NCI-H748 (cell line): ENCODE measurements around the gene HARS1.
"Not testable (repeated sequence)": the region's sequence is repeated elsewhere in the genome, so short reads cannot be mapped to it uniquely, and the experiment has no call there.

Source experiments
- DNase-seq: peaks from one replicate; lab custom pipeline; 2025; ENCODE audit not compliant: unreplicated experiment; lab: John Stamatoyannopoulos, UW

The HARS1 gene

DNA sequence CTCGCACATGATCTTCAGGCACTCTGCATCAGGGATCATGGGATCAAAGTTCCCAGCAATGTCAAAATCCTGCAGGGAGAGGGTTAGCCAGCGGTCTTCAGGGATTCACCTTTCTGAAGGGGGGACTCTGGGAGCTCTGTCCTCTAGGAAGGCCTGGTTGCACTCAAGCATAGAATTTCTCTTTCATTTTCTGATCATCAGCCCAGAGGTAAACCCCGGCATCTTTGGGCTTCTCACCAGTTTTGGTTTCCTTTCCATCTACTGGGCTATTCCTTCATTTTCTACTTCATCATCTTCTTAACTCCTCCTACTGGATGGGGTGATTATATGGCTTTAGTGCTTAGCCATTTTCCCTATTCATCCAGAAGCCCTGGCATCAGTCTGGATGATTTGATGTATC lies 13.2 kb downstream of the HARS1 start:
- no peak for DNase-seq

DNA sequence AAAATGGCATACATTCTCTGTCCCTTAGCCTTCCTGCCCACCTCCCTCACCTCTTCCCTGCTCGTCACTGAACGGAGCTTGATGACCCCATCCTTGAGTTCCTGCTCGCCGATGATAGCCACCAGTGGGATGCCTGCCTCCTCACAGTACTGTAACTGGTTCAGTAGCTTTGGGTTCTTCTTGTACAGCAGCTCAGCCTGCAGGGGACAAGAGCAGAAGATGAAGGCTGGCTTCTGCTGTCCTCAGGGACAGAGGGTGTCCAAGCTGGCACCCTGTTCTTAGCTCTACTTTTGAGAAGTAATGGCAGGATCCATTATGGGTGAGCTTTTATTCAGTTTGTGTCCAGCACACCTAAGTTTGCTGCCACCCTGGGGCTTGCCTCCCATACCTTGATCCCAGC lies 16.5 kb downstream of the HARS1 start:
- DNase-seq, result no peak

DNA sequence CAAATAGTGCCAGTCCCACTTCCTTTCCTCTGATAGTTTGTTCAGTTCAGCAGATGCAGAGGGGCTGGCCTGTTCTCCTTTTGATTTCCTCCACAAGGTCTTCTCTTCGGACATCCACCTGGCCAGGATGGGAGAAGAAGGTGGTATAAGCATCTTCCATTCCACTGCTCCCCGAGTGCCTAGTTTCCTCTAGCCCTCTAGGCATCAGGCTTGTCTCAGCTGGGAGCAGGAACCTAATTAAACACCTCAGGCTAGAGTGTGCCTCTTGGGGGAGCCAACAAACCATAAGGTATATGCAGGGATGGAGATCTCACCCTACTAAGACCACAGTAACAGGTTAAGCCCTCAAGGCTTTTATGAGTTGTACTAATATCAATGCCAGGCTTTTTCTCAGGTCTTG lies 17.0 kb downstream of the HARS1 start:
- DNase-seq, result no peak

DNA sequence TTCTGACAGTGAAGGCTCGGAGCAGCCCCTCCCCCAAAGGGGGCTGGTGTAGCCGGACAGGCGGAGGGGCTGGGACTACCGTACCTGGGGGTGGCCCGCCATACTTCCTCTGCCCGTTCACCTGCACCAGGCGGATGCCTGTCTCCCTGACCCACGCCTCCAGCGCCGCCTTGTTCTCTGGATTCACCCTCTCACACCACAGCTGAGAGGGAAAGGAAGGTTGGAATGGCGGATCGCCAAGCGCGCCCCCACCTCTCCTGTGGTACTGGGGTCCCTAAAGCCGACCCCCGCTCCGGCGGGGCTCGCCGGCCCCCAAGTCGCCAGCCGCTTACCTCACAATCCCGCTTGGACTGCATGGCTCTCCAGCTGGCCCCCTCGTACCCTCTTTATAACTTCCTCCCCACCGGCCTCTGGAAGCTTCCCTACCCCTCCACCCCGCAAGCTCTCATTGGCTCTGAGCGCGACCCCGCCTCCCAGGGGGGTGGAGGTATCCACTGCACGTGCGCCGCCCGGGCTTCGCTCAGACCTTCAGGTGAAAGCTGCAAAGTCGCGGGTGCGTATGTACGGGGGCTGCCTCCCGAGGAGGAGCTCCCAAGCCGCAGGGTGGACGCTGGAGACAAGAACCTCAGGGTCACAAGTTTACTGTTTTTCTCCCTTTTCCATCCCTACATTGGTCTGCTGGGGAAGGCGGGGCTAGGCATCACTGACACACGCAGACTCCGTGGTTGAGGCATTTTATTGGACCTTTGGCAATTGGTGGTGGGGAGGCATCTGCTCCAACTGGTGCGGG lies 17.8 kb downstream of the HARS1 start, which contains the start of gene DND1:
Gene DND1, minus strand, starts transcription at position 390 of the 790 bp plus-strand sequence. Its CDS starts 34 bp downstream, at position 356.
- no peak for DNase-seq

DNA sequence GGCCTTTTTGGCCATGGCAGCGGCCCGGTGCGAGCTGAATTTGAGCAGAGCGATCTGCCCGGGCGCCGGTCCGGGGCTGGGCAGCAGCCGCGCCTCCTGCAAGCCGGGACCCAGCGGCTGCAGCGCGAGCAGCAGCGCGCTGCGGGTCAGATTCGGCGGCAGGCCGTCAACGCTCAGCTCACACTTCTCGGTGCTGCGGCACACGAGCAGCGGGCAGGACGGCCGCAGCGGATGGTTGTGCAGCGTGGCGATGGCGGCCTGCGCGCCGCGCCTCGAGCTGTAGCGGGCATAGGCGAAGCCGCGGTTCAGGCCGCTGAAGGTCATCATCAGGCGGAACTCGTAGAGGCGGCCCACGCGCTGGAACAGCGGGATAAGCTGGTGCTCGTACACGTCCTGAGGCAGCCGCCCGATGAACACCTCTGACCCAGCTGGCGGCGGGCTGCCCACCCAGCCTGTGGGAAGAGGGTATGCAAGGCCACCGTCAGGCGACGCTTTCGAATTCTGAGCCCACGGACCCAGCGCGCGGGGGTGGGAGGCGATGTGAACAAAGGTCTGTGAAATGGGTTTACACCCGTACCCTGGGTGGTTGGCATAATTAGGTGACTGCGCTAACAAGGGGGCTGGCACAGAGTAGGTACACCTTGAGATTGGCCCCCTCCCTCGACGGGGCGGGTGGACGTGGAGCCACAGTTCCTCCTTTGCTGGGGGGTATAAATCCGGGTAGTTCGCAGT lies 18.5 kb downstream of the HARS1 start:
- no peak for DNase-seq

DNA sequence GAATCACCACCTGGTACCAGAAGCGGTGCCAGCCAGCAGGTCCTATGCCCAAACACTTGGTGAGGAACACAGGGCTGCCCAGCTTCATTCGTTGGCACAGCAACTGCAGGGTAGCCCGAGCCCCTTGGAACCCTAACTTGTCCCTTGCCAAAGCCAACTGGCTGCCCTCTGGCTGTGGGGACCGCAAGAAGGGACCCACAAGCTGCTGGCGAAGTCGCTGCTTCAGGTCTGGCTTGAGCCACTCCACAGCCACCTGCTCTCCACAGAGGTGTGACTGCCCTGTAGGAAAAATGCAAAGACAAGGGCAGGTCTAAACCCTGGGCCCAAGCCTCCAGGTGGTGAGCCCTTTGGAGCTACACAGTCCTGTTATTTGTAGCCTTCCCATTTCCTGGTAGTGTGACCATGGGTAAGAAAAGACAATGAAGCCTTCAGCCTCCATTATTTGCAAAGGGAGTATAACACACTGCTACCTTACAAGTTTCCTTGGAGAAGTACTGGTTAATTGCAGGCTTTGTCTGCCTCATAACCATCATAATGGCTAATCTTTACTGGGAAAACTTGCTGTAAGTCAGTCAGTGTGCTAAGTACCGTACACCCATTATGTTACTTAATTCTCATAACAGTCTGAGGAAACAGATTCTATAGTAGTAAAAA lies 19.6 kb downstream of the HARS1 start:
- no peak for DNase-seq

DNA sequence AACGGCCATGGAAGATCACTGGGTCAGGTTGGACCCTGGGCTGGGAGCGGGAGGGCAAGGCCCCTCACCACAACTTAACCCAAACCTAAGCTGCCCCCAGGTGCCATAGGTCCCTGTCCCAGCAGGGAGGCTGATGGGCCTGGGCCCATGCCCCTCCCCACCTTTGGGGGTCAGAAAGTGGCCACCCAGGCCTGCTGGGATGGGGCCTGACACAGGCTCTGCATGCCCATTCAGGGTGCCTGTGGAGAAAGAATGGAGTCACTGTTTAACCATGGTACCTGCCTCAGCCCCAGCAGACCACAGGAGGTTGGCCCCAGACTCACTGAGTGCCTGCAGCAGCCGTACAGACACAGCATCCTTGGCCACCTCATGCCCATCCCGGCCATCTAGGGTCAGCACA lies 20.1 kb downstream of the HARS1 start:
- DNase-seq, result not testable (repeated sequence)

DNA sequence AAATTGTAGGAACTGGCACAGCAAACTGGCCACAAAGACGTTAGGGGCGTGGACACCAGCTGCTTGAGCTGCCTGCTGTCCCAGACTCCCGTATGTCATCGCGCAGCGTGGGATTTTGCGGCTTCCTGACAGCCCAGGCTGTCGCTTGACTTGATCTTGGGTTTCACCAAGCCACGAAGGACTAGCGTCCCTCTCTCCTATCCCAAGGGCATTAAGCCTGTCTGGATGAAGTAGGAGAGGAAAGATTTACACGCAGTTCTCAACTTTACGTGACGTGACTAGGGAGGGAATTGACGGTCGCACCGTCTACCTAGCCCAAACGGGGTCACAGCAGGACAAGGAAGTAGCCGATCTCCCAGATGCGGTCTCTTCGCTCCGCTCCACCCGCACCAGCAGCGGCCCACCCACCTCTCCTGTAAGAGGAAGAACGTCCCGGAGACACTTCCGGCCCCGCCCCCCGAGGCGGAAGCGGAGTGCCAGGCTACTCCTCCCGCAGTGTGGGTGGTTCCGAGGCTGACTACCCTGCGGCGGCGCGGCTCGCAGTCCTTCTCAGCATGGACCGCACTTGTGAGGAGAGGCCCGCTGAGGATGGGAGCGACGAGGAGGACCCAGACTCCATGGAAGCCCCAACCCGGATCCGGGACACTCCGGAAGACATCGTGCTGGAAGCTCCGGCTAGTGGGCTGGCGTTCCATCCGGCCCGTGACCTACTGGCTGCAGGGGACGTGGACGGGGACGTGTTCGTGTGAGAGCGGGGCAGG lies 26.6 kb downstream of the HARS1 start, which contains the start of gene WDR55:
Gene WDR55, plus strand, starts transcription at position 546 of the 761 bp plus-strand sequence. Its CDS starts 9 bp downstream, at position 555.
- peak; percentile 96 for DNase-seq

DNA sequence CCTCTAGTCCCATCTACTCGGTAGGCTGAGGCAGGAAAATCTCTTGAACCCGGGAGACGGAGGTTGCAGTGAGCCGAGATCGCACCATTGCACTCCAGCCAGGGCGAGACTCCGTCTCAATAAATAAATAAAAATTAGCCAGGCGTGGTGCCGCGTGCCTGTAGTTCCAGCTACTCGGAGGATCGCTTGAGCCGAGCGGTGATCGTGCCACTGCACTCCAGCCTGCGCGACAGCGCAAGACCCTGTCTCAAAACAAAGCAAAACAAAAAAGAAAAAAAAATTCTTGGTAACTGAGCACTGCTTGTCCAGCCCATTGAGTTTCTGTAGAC lies 27.2 kb downstream of the HARS1 start:
- DNase-seq, result no peak

DNA sequence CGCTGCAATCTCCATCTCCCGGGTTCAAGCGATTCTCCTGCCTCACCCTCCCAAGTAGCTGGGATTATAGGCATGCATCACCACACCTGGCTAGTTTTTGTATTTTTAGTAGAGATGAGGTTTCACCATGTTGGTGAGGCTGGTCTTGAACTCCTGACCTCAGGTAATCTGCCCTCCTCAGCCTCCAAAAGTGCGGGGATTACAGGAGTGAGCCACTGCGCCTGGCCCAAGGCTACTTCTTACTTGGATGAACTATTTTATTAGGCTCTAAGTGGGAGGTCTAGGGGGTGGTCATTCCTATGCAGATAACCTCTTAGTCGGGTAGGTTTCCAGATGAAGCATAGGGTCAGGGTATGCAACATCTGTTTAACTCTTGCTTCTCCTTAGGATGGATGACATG lies 30.8 kb downstream of the HARS1 start:
- DNase-seq, result not testable (repeated sequence)

DNA sequence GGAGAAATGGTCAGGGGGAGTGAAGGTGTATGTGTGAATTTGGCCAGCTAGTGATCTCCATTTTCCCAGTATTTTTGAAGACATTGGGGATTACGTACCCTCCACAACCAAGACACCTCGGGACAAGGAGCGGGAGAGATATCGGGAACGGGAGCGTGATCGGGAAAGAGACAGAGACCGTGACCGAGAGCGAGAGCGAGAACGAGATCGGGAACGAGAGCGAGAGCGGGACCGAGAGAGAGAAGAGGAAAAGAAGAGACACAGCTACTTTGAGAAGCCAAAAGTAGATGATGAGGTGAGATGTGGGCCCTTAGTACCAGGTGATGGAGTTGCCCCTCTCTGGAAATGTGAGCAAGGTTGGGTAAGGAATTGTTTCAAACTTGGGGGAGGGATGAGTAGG lies 32.3 kb downstream of the HARS1 start:
- no peak for DNase-seq

DNA sequence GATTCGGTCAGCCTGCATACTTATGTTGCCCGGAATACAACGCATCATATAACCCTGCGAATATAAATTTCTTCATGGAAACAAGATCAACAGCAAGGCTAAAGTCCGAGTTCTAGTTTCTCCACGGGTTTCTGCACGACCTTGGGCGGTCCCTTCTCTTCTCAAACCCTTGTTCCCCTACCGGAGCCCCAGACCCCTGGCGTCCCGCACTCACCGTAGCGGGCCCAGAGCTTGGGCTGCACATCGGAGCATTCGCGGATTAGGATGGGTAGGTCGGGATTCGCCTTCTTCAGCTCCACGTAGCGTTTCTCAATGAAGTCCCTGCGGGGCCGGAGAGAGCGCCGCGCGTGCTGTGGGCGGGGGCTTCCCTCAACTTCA lies 44.1 kb downstream of the HARS1 start:
- DNase-seq, result no peak

DNA sequence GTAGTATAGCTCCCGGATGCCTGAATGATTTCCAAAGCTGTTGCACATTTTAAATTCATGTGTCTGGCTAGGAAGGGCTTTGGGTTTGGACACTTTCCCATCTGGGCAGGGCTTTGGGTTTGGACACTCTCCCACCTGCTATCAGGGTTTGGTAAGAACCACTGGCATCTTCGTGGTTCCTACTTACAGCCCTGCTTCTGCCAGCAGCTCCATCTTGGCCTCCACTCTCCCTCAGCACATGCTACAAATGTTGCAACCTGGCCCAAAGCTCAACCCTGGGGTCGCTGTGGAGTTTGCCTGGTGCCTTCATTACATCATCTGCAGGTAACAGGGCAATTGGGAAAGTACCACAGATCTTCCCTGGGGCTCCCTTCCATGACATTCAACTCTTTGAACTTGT lies 48.5 kb downstream of the HARS1 start:
- no peak for DNase-seq

DNA sequence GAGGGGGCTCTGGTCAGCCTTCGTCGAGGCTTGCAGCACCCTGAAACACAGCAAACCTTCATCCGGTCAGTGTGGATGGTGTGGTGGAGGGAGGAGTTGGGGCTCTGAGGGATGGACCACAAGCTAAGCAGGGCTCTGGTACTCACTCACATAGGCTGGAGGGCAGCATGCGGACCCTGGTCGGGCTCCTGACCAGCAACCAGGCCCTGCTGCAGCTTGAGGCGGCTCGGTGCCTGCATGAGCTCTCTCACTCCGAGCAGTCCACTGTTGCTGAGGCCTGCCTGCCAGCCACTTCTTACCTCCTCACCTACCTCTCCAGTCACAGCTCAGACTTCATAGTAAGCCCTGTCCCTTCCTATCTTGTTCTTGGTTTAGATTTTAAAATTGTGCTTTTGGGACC lies 49.5 kb downstream of the HARS1 start:
- no peak for DNase-seq

DNA sequence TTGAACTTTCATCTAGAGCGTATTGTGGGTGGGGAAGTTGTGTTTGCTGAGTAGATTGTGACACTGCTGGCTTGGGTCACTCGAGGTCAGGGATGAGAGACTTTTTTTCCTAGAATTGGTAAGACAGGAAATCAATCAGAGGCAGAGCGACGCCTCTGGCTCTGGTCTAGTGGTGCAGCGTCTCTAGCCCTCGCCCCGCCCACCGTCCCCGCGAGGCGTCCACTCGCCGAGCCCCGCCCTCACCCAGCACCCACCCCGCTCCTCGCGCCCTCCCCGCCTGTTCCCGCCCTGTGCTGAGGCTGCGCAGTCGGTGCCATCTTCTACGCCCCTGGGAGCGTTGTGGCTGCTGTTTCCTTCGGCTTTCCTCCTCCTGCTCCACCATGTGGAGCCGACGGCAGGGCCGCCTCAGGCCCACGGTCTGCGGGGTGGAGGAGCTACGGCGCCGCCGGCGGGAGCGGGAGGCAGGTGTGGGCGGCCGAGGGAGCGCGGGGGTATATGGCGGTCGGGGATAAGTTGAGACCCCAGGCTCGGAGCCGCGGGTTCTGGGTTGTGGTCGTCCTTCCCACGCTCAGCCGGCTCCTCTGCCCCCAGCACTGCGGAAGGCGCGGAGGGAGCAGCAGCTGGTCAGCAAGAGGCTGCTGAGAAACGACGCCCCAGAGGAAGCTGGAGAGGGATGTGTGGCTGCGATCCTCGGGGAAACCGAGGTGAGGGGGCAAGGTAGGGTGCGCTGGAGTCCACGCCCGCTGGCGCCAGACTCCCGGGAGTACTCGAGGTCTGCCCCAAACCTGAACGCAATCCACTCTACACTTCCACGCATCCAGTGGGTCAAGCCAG lies 51.8 kb downstream of the HARS1 start, which contains the start of gene TMCO6:
Gene TMCO6, plus strand, starts transcription at position 304 of the 834 bp plus-strand sequence. Its CDS starts 77 bp downstream, at position 381.
- peak; percentile 96 for DNase-seq

DNA sequence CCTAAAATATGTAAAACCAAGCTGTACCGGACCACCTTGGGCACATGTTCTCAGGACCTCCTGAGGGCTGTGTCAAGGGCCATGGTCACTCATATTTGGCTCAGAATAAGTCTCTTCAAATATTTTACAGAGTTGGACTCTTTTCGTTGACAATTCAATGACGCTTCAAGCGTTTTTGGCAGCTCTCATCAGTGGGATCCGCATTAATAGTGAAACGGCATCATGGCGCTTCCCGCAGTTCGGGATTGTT lies 52.3 kb downstream of the HARS1 start:
- not testable (repeated sequence) for DNase-seq

DNA sequence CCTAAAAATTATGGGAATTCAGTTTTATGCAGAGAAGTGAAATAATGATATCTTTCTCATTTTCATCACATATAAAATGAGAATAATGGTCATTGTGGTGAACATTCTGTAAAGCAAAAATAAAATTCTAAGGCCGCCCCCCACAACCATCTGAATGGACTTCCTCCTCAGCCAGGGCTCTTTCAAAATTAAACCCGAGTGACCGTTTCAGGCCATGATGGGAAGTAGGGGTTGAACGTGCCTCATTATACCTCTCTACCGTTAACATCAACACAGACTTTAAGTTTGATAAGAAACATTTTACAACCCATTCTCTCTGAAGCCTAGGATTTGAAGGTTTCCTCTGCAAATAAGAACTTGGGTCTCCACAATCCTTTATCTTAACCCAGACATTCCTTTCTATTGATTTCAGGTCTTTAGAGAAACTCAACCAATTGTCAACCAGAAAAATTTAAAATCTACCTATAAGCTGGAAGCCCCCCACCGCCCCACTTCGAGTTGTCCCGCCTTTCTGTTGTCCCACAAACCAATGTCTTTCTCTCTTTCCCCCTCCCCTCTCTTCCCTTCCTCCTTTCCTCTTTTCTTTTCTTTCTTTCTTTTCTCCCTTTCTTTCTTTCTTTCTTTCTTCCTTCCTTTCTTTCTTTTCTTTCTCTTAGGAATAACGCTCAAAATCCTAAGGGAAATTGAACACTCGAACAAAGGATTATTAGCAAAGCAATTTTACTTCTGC lies 53.6 kb downstream of the HARS1 start:
- DNase-seq, result no peak

DNA sequence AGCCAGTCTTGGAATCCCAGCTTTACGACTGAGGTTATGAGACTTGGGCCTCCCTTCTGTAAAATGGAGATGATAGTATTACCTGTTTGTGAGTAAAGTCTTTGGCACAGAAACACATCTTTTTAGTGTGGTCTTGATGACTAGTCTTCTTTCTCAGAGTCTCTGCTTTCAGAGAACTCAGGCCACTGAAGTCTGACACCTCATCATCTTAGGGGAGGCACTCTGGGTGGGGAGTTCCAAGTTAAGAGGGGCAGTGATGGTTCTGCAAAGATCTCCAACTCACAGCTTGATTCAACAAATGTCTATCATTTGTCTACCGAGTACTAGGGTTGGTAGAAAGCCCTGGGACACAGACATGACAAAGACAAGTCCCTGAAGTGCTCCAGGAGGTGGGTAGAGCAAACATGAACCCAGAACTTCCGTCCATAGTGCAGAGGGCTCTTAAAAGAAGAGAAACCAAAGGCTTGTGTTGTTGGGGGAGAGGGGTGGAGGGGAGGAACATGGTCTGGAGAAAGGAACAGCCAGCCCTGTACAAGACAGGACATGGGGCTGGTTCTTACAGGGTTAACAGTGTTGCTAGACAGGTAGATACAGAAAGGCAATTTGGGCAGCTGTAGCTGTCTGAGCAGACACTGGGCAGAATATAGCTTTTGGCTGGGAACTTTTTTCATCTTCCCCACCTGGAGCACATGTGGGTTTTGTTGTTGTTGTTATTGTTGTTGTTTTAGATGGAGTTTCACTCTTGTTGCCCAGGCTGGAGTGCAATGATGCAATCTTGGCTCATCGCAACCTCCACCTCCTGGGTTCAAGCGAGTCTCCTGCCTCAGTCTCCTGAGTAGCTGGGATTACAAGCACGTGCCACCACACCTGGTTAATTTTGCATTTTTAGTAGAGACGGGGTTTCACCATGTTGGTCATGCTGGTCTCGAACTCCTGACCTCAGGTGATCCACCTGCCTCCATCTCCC lies 55.6 kb downstream of the HARS1 start:
- no peak for DNase-seq

DNA sequence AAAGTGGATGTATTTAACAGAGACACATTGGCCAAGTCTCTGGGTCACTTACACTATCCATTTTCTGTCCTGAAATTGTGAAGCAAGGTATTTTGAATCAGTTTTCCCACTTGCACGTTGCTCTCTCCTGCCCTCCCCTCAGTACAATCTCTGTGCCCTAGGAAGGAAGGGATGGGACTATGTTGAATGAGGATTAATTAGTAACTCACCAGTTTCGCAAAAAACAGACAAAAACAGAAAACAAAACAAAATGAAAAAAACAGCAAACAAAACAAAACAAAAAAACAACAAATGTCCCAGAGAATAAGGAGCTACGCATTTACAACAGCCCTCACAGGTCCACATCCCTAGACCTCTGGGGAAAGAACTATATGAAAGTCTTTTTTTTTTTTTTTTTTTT lies 57.1 kb downstream of the HARS1 start:
- DNase-seq, result no peak
